Stimulated activated naive CD8-positive, alpha-beta T cell treated with anti-CD3 and anti-CD28 coated beads, Interleukin-15, Interleukin-2, amounts not matched to agents 100 U/mL and 50 U/mL, for 24 hours (primary cell): ENCODE results near the gene ANKRD12.

Experiments
- ATAC-seq: fragments of 150-1000 bp; cut with Tn5 transposase; one replicate; pipeline ENCODE4 v1.10.0; 2021
- DNase-seq: peaks from one replicate; pipeline ENCODE4 v3.0.0; 2021

ANKRD12 gene

DNA sequence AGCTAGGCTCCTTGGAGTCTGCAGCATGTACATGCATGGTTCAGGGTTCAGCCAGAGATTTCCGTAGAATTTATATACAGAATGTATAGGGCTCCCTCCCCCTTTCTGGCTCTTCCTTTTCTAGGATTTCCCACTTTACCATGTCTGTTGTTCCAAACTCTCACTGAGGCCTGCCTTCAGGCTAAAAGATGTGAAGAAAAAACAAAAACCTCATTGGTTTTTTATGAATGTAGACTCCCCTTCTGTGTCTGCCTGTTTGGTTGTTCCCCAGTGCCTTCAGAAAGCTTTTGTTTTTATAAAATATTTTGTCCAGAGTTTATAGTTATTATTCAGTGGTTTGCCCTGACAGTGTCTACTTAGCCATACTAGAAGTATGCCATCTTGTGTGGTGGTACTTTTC, 30.5 kb upstream of the ANKRD12 start:
- ATAC-seq (no peak), DNase-seq (no peak)

DNA sequence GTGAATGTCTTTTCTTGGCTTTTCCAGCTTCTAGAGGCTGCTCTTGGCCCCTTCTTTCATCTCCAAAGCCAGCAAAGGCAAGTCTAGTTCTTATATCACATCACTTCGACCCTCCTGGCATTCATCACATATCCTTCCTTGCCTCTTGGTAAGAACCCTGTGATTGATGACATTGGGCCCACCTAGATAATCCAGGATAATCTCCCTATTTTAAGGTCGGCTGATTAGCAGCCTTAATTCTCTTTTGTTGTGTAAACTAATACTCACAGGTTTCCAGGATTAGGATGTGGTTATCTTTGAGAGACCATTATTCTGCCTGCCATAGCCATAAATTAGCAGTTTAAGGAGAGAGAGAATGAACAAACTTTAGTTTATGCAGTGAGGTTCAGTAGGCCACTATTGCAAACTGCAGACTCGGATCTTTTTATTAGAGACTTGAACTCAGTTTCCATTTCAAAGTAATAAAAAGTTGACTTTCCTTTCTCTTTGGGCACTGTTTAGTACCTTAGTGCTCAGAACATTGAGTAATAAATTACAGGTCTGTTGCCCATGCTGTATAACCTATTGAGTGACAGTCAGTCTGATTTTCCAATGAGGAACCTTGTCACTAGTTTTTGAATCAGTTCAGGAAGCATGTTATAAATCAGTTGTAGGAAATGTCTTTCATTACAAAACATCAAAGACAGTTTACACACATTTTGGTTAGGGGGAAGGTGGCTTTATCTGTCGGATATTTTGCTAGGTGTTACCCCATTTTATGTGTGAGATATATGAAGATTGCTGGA, 29.6 kb upstream of the ANKRD12 start:
- no peak for ATAC-seq
- no peak for DNase-seq

DNA sequence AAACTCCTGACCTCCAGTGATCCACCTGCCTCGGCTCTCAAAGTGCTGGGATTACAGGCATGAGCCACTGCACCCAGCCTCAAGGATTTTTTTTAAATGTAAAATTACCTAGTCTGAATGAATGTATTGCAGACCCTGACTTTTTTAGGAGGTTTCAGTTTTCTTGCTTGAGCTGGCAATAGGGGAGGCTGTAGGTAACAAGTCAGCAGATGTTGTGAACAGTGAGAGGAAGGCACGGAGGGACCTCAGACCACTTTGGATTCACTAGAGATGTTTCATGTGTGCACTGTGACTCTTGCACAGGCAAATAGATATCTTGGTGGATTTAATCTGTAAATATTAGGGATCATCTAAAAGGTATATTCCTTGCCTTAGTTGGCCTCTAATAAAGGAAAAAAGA, 27.7 kb upstream of the ANKRD12 start:
- ATAC-seq (no peak), DNase-seq (no peak)

DNA sequence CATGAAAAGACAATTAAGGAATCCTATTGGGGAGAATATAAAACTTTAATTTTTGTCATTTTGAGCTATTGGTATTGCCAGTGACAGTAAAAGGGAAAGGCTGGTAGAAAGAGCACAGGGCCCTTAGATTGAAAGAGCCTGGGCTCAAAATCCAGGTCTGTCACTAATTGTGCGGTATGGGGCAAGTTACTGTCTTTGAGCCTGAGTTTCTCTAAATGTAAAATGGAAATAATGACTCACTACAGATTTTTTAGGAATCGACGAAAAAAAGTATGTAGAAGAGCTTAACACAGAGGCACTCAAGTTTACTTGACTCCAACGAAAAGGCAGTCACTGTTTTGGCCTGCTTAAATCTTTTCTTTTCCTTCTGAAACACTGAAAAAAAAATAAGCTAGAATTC, 27.1 kb upstream of the ANKRD12 start:
- ATAC-seq: peak; percentile 17
- no peak for DNase-seq

DNA sequence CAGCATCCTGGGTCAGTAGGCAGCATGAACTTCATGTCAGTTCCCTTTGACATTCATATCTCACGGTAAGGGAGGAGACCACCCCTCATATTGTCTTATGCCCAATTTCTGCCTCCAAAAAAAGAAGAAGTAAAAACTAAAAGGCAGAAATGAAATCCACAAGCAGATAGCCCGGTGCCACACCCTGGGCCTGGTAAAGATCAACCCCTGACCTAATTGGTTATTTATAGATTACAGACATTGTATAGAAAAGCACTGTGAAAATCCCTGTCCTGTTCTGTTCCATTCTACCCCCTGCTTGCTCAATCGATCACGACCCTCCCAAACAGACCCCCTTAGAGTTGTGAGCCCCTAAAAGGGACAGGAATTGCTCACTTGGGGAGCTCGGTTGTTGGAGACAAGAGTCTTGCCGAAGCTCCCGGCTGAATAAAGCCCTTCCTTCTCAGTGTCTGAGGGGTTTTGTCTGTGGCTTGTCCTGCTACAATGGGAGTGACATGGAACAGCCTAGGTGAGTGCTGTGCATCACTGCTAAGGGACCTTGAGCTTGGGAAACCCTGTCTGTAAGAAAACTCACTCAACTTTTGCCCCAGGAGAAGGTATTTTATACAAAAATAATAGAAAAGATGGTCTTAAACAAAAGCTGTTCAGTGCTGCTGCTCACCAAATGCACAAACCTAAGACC, 23.0 kb upstream of the ANKRD12 start:
- ATAC-seq (no peak), DNase-seq (no peak)

DNA sequence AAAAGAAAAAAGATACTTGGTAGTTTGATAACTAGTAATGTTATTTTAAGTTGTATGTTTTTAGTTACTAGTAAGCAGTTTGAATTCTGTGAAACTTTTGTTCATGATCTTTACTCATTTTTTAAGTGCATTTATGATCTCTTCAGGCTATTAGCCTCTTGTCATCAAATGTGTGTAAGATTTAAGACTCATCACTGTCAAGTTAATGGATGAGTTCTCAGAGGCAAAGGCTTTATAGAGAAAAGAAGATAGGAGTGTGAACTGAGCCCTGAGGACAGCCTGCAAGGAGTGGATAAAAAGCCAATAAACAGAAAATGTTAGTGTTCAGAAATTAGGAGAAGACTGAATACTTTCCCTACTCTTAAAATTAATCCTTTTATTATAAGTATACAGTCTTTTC, 20.6 kb upstream of the ANKRD12 start:
- ATAC-seq: no peak
- no peak for DNase-seq

DNA sequence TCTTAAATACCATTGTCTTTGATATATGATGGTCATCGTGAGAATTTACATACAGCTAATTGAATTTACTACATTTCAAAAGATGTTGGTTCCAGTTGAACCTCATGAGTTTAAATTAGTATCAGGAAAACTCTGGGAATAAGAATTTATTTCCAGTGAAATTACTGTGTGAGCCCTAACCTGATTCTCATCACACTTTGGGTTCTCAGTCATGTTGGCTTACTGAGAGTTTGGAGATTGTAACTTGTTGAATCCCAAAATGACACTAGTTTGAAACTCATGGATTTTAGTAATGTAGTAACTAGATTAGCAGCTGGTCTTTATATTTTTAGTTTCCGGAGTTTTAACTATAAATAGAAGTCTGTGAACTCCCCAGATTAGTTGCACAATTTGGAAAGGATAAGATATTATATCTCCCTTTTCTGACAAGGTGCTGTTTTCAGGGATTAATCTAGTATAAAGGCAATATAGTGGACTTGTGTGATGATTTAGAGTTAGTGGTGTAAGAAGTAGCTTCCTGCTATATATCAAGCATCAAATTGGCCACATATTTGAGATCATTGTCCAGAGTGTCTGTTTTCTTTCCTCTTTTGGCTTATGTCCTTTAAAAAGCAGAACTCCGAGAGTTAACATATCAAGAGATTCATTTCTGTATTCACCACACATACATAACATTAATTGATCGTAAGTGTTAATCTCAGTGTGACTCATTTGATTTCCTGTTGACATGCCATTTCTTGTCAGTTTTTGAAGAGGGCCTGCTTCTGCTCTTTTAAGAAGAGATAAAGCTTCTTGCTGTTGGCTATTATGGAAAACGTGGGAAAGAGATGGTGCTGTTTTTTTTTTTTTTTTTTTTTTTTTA, 18.4 kb upstream of the ANKRD12 start:
- peak; percentile 53 for ATAC-seq
- DNase-seq: no peak

DNA sequence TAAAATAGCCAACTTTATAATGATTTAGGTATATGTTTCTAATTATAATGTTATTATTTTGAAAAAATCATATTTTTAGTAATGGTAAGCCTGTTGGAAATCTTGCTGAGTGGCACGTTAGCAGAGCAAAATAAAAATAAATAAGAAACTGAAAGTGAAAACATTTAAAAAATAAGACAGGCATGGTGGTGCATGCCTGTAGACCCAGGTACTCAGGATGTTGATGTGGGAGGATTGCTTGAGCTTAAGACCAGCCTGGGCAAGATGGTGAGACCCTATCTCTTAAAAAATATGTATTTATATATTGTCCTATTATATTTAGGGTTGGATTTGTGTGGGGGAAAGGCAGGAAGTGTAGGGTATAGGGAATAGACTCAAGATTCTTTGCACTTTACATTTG, 15.8 kb upstream of the ANKRD12 start:
- ATAC-seq (no peak), DNase-seq (no peak)

DNA sequence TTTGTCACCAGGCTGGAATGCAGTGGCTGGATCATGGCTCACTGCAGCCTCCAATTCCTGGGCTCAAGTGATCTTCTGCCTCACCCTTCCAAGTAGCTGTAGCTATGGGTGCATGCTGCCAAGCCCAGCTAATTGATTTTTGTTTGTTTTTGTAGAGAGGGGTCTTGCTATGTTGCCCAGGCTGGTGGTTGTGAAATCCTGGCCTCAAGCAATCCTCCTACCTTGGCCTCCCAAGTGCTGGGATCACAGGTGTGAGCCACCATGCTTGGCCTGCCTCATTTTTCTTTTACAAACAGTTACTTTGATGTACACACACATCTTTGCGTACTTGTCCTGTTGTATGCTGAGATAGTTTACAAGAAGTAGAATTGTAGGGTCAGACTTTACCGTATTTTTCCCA, 13.1 kb upstream of the ANKRD12 start:
- no peak for DNase-seq
- no peak for ATAC-seq

DNA sequence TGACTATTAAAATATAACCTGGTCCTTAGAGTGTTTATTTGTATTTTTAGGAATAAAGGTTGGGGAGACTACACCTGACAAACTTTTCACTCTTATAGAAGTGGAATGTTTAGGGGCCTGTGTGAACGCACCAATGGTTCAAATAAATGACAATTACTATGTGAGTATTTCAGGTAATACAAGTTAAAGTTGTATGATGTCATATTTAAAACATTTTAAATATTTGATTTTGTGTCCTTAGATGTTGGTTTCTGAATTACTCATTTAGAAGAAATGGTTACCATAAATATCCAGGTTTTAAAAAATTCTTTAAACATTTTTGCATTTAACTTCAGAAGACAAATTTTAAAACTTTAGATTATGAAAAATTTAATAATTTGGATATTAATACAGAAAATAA, 11.8 kb upstream of the ANKRD12 start:
- DNase-seq (no peak), ATAC-seq (no peak)

DNA sequence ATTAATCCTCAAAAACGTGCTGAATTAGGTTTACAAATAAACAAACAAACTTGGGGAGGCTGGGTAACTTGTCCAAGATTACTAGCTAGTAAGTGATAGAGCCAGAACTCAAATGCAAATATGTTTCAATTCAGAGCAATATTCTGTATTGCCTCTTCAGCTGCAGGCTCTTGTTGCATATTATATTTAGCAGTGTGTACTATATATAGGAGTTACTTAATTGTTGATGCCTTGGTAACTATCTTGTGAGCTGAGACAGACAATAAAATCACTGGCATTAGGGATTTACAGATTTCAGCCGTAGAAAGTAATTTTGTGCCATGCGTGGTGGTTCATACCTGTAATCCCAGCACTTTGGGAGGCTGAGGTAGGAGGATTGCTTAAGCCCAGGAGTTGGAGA, 10.2 kb upstream of the ANKRD12 start:
- DNase-seq (no peak), ATAC-seq (no peak)

DNA sequence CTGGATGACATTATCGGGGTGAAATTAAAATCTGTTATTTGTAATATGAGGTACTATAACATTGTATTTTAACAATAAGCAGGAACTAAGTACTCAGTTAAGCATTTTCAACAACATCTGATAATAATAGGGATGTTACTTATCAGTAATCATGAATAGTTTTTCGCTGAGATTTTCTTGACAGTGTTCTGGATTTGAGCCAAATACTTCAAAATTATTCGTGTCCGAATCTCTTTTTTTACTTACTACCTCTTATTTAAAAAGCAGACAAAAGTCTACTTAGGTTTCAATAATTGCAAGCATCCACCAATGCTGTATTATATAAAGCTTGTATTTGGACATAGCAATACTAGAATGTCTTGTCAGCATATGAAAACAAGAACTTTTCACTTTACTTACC, 6.4 kb upstream of the ANKRD12 start:
- ATAC-seq: no peak
- DNase-seq: no peak

DNA sequence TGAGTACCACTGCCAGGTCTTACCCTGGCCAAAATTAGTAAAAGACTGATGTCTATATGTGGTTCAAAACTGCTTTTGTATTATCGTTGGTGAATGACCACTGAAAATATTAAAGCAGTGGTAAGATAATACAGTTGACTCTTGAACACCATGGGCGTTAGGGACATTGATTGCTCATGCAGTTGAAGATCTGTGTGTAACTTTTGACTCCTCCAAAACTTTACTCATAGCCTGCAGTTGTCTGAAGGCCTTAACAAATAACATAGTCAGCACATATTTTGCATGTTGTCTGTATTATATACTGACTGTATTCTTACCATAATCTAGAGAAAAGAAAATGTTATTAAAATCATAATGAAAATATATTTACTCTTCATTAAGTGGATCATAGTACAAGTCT, 5.8 kb upstream of the ANKRD12 start:
- DNase-seq: no peak
- no peak for ATAC-seq

DNA sequence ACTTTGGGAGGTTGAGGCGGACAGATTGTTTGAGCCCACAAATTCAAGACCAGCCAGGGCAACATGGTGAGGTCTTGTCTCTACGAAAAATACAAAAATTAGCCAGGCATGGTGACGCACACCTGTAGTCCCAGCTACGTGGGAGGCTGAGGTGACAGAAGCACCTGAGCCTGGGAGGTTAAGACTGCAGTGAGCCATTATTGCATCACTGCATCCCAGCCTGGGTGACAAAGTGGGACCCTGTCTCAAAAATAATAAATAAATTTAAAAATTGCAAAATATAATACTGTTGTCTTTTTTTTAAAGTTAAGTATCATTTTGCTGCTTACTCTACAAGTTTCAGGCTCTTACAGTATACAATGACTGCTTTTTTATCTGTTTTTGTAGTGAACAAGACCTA, 4.0 kb upstream of the ANKRD12 start:
- no peak for DNase-seq
- no peak for ATAC-seq

DNA sequence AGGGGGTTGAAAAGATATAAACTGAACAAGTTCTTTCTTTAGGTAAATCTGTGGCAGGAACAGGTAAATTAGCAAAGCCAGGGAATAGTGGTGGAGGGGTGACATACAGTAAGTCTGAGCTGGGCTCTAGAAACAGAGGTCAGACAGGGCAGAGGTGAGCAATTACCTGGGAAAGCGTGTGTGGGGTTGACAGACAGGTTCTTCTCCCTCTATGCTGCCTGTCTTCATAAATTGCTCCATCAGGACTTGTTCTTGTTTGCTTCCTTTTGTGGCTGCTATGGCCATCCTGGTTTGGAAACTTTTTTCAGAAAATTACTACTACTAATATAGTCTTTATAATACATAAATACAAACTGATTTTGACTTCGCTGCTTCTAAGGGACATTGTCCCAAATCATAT, 3.4 kb upstream of the ANKRD12 start:
- no peak for ATAC-seq

DNA sequence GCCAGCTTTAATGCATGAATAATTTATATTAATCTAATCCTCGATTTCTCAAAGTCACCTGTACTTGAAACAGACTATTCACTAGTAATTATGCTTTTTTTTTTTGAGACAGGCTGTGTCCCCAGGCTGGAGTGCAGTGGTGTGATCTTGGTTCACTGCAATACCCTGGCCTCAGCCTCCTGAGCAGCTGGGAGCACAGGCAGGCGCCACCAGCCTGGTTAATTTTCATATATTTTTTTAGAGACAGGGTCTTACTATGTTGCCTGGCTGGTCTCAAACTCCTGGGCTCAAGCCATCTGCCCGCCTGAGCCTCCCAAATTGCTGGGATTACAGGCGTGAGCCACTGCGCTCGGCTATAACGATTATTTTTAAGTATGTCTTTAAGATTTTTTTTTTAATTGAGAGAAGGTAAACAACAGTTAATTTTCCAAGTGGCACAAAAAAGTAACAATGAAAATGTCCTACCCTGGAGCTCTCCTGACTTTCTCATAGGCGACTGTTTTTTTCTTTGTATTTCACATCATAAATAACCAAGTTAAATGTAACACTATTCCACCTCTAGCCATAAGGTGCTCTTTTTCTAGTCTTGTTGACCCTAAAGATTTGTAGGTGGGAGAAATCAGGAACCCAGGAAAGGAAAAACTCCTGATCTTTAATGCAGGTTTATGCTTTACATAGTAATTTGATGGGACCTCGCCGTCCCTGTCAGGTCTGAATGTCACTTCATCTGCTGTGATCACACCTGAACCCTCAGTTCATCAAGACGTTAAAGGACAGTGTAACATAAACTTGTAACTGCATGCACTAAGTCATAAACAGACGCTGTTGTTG, 1.3 kb upstream of the ANKRD12 start:
- no peak for DNase-seq

More for the DNA sequence above, 3.4 kb upstream of the ANKRD12 start:
- DNase-seq: no peak

DNA sequence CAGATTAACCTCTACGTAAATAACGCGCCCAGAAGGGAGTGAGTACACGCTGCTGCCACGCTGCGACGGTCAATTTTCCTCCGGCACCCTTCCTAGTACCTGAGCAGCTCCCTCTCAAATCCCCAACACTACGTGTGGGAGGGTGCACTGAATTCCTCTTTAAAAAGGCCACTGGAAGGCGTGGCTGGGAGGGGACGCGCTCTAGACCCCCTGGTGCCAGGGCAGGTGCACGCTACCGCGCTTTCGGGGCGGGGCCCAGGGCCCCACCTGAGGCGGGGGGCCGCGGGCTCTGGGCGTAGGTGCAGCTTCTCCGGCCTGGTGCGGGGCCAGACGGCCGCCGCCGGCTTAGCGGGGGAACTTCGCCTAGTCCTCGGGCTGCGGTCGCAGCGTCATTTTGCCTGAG, 668 bp upstream of the ANKRD12 start:
- DNase-seq: no peak
- ATAC-seq: no peak

More for the DNA sequence above, 1.3 kb upstream of the ANKRD12 start:
- ATAC-seq: no peak

DNA sequence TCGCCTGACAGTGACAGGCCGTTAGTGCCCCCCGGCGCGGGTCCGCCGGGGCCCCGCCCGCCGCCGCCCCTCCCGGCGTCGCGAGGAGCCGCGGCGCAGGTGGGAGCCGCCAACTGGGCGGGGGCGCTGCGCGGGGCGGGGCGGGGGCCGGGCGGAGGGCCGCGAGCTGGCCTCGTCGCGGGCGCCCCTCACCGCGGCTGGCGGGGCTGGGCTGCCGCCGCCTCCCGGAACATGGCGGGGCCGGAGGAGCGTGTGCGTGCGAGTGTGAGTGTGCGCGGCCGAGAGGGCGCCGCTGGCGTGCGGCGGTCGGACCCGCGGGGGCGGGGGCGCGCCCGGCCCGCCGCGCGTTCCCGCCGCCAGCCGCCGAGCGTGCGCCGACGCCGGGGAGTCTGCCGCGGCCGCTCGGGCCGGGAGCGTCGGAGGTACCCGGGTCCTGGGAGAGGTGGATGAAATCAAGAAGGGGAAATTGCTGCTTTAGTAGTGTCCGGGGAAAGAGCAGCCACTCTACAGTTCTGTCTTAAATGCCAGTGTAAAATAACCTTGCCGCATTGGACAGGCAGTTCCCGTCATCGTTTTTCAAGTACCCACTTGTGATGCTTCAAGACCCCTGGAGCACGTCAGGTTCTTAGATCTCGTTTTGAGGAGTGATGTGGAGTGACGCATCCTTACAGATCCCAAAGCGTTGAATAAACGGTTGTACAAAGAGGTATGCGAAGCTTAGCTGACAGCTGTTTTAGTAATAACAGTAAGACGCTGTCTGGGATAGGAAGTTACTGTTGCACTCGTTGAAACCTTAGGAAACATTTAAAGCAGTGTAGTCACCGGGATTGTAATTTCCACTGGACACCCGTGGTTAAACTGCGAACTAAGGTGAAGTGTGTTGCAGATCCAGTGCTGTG, 836 bp downstream of the ANKRD12 start:
- ATAC-seq (peak; percentile 49), DNase-seq (peak; percentile 74)

DNA sequence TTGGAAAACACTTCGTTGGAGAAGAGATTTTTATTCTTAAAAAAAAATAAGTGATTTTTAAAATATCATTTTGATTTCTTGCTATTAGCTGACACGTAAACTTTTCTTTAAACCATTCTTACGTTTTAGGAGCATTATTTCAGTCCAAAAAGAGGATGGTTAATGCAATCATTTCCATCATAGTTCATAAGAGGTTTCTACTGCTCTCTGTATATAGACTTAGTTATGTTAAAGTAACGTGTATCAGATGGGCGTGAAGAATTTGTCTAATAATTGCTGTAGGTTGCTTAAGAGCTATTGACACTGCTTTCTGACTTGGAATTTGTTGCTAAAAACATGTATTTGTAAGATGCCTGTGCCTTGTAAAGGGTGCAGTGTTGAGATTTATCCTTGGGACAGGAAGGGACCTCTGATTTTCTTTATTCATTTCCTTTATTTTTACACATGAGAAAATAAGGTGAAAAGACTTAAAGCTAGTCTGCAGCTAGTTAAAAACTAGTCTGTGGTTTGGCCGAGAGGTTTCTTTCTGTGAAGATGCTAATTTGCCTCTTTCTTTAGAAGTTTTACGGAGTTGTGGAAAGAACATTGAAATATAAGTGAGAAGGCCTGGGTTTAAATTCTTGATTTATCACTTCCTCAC, 2.9 kb downstream of the ANKRD12 start:
- no peak for DNase-seq
- ATAC-seq: no peak

DNA sequence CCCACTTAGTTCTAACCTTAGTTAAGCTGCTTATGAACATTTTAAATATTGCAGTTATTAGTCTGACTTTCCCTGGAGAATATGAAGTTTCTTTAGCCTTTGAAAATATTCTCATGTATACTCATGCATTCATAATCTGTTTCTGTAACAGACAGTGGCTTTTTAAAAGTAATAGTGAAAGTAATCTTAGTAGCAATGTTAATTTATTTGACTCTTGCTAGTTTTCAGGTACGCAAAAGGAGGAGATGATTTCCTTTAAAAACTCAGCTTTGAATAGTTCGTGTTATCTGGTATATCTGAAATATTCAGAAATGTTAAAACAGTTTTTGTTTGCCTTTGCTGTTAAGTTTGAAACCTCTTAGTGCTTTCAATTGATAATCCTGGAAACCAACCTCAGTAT, 3.8 kb downstream of the ANKRD12 start:
- DNase-seq: no peak
- no peak for ATAC-seq

DNA sequence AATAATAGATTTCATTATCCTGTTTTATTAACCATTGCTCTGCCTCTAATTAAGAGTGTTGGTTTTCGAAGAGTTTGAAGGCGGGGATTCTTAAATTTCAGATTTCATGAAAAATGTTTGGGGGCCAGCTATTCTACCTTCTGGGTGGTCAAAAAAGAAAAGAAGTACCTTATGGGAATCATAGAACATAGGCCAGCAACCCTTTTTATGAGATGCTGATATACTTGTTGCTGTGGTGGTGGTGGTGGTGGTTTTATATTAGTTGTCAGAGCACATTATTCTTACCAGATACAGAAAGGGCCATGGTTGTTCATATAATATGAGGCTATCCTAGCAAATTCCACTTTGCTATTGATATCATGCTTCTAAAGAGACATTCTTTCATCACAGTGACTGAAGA, 4.4 kb downstream of the ANKRD12 start:
- ATAC-seq (no peak), DNase-seq (no peak)
